MG63 (cell line): ENCODE measurements around the gene DGKG. TPM values are rescaled to one million over a fixed set of nuclear protein-coding genes. Genes with fewer than 3 reads are reported as not detected.

Experiments
- DNase-seq: peaks from one replicate; pipeline ENCODE4 v3.0.0-alpha.2; 2020
- H3K27me3 ChIP-seq: fragments of 250-450 bp; sonication (Bioruptor Pico); 2 replicates; pipeline ENCODE4 v1.5.1; 2020; ENCODE audit warnings: mild to moderate bottlenecking, moderate library complexity
- H3K36me3 ChIP-seq: fragments of 250-450 bp; sonication (Bioruptor Pico); 2 replicates; pipeline ENCODE4 v1.5.1; 2020; ENCODE audit warnings: mild to moderate bottlenecking, moderate library complexity
- H3K4me3 ChIP-seq: fragments of 250-450 bp; sonication (Bioruptor Pico); 2 replicates; pipeline ENCODE4 v1.5.1; 2020; ENCODE audit warnings: mild to moderate bottlenecking, moderate library complexity
- H3K9me3 ChIP-seq: fragments of 250-450 bp; sonication (Bioruptor Pico); 2 replicates; pipeline ENCODE4 v1.5.1; 2020; ENCODE audit warnings: mild to moderate bottlenecking, moderate library complexity
- total RNA-seq: library from RNA; depleted of rRNA; stranded (reverse); fragments of >200 nt; shearing (Covaris generic); gene quantifications from 2 replicates; pipeline ENCODE4 v1.2.3, GENCODE V29; 2014; ENCODE audit warnings: low replicate concordance

The DGKG gene
- total RNA-seq, 1 experiment from 2014 or later, result 2.6 TPM

- peaks cover 8% of the 10 kb centered on the region for H3K9me3 ChIP-seq
- H3K36me3 ChIP-seq, result no peaks in the 10 kb centered on the region
- no peak overlapping the region for H3K4me3 ChIP-seq
- no peak for DNase-seq
- H3K27me3 ChIP-seq, result peaks cover 29% of the 10 kb centered on the region
Observed at GRCh38 chr3:186375443-186375842, 13.4 kb upstream of the DGKG start.

- Histone ChIP-seq H3K36me3 (no peaks in the 10 kb centered on the region), H3K9me3 (peaks cover 8% of the 10 kb centered on the region), H3K27me3 (peaks cover 29% of the 10 kb centered on the region), H3K4me3 (no peak overlapping the region)
- DNase-seq, result no peak
Observed at GRCh38 chr3:186374376-186374775, 12.3 kb upstream of the DGKG start.

- Histone ChIP-seq H3K9me3 (no peaks in the 10 kb centered on the region), H3K27me3 (peaks cover 16% of the 10 kb centered on the region), H3K36me3 (no peaks in the 10 kb centered on the region), H3K4me3 (no peak overlapping the region)
- no peak for DNase-seq
Observed at GRCh38 chr3:186369217-186369616, 7.2 kb upstream of the DGKG start.

GRCh38 chr3:186368717-186369116 is 6.7 kb upstream of the DGKG start:
- no peaks in the 10 kb centered on the region for H3K36me3 ChIP-seq
- no peak for DNase-seq
- H3K27me3 ChIP-seq, result peaks cover 13% of the 10 kb centered on the region
- H3K4me3 ChIP-seq, result no peak overlapping the region
- H3K9me3 ChIP-seq, result no peaks in the 10 kb centered on the region

- Histone ChIP-seq H3K9me3 (no peaks in the 10 kb centered on the region), H3K4me3 (no peak overlapping the region), H3K27me3 (peaks cover 11% of the 10 kb centered on the region; the same call in 1 of the 2 replicates), H3K36me3 (no peaks in the 10 kb centered on the region)
- no peak for DNase-seq
Observed at GRCh38 chr3:186368176-186368575, 6.1 kb upstream of the DGKG start.

GRCh38 chr3:186367631-186368030 is 5.6 kb upstream of the DGKG start:
- no peak overlapping the region for H3K4me3 ChIP-seq
- no peak for DNase-seq
- peaks cover 12% of the 10 kb centered on the region for H3K27me3 ChIP-seq
- no peaks in the 10 kb centered on the region for H3K36me3 ChIP-seq
- H3K9me3 ChIP-seq, result no peaks in the 10 kb centered on the region

GRCh38 chr3:186366206-186366605 is 4.2 kb upstream of the DGKG start:
- no peaks in the 10 kb centered on the region for H3K36me3 ChIP-seq
- H3K4me3 ChIP-seq, result no peak overlapping the region
- H3K27me3 ChIP-seq, result peaks cover 26% of the 10 kb centered on the region
- no peak for DNase-seq
- H3K9me3 ChIP-seq, result no peaks in the 10 kb centered on the region

- Histone ChIP-seq H3K36me3 (no peaks in the 10 kb centered on the region), H3K27me3 (peaks cover 32% of the 10 kb centered on the region), H3K9me3 (no peaks in the 10 kb centered on the region), H3K4me3 (no peak overlapping the region)
- DNase-seq, result peak; percentile 94
Observed at GRCh38 chr3:186365202-186365974, 3.4 kb upstream of the DGKG start.

GRCh38 chr3:186362988-186363387 is 954 bp upstream of the DGKG start:
- DNase-seq, result no peak
- no peaks in the 10 kb centered on the region for H3K36me3 ChIP-seq
- H3K27me3 ChIP-seq, result peaks cover 28% of the 10 kb centered on the region
- no peaks in the 10 kb centered on the region for H3K9me3 ChIP-seq
- H3K4me3 ChIP-seq, result no peak overlapping the region

GRCh38 chr3:186362537-186362842 is 456 bp upstream of the DGKG start:
- H3K27me3 ChIP-seq, result peaks cover 24% of the 10 kb centered on the region
- H3K4me3 ChIP-seq, result peak overlapping the region; percentile 38
- H3K36me3 ChIP-seq, result no peaks in the 10 kb centered on the region
- no peak for DNase-seq
- H3K9me3 ChIP-seq, result no peaks in the 10 kb centered on the region

GRCh38 chr3:186361246-186361761 is 730 bp downstream of the DGKG start:
- H3K9me3 ChIP-seq, result no peaks in the 10 kb centered on the region
- peak overlapping the region; percentile 38; the same call in 1 of the 2 replicates for H3K4me3 ChIP-seq
- no peak for DNase-seq
- H3K27me3 ChIP-seq, result peaks cover 24% of the 10 kb centered on the region
- no peaks in the 10 kb centered on the region for H3K36me3 ChIP-seq

GRCh38 chr3:186360779-186361178 is 1.3 kb downstream of the DGKG start:
- Histone ChIP-seq H3K27me3 (peaks cover 24% of the 10 kb centered on the region), H3K36me3 (no peaks in the 10 kb centered on the region), H3K9me3 (no peaks in the 10 kb centered on the region), H3K4me3 (no peak overlapping the region)
- DNase-seq, result no peak

GRCh38 chr3:186359078-186359477 is 3.0 kb downstream of the DGKG start:
- H3K9me3 ChIP-seq, result no peaks in the 10 kb centered on the region
- H3K36me3 ChIP-seq, result no peaks in the 10 kb centered on the region
- H3K27me3 ChIP-seq, result peaks cover 24% of the 10 kb centered on the region
- DNase-seq, result no peak
- no peak overlapping the region for H3K4me3 ChIP-seq

- Histone ChIP-seq H3K9me3 (no peaks in the 10 kb centered on the region), H3K4me3 (no peak overlapping the region), H3K36me3 (no peaks in the 10 kb centered on the region), H3K27me3 (peaks cover 5% of the 10 kb centered on the region)
- no peak for DNase-seq
Observed at GRCh38 chr3:186356152-186356551, 5.9 kb downstream of the DGKG start.

GRCh38 chr3:186354100-186354499 is 7.9 kb downstream of the DGKG start:
- Histone ChIP-seq H3K9me3 (no peaks in the 10 kb centered on the region), H3K27me3 (no peaks in the 10 kb centered on the region), H3K36me3 (no peaks in the 10 kb centered on the region), H3K4me3 (no peak overlapping the region)
- no peak for DNase-seq

GRCh38 chr3:186352369-186352768 is 9.7 kb downstream of the DGKG start:
- Histone ChIP-seq H3K27me3 (no peaks in the 10 kb centered on the region), H3K4me3 (no peak overlapping the region), H3K9me3 (no peaks in the 10 kb centered on the region), H3K36me3 (no peaks in the 10 kb centered on the region)
- no peak for DNase-seq

GRCh38 chr3:186342197-186342596 is 19.8 kb downstream of the DGKG start:
- Histone ChIP-seq H3K9me3 (no peaks in the 10 kb centered on the region), H3K4me3 (no peak overlapping the region), H3K36me3 (no peaks in the 10 kb centered on the region), H3K27me3 (no peaks in the 10 kb centered on the region)
- no peak for DNase-seq

GRCh38 chr3:186340204-186340603 is 21.8 kb downstream of the DGKG start:
- Histone ChIP-seq H3K36me3 (no peaks in the 10 kb centered on the region), H3K27me3 (no peaks in the 10 kb centered on the region), H3K4me3 (no peak overlapping the region), H3K9me3 (no peaks in the 10 kb centered on the region)
- peak; percentile 62 for DNase-seq
